Neural cell (in vitro differentiated cells): ENCODE measurements around the gene CD164L2. TPM values are rescaled to one million over a fixed set of nuclear protein-coding genes. Genes with fewer than 3 reads are reported as not detected.

ENCODE experiments used
- H2AFZ ChIP-seq: fragments of 200-600, 300-800 bp; sonication (generic), shearing (Covaris generic); 2 replicates; pipeline ENCODE4 v1.6.0; 2014; ENCODE audit warnings: low read depth, mild to moderate bottlenecking, antibody characterized with exemption, low read length, moderate library complexity
- H3F3A ChIP-seq: fragments of 200-600 bp; shearing (Covaris generic); 2 replicates; pipeline ENCODE4 v1.6.1; 2016; ENCODE audit warnings: mild to moderate bottlenecking, moderate library complexity, mixed read lengths, antibody characterized with exemption, low read length; ENCODE audit not compliant: insufficient read depth, poor library complexity, severe bottlenecking
- H3K27ac ChIP-seq: fragments of 200-600, 300-800 bp; sonication (generic), shearing (Covaris generic); 2 replicates; pipeline ENCODE4 v1.5.1; 2014; ENCODE audit warnings: mild to moderate bottlenecking, low read length, moderate library complexity
- H3K27me3 ChIP-seq: fragments of 300-800, 200-600 bp; sonication (generic), shearing (Covaris generic); 2 replicates; pipeline ENCODE4 v1.6.0; 2014; ENCODE audit warnings: mild to moderate bottlenecking, low read depth, low read length, moderate library complexity; ENCODE audit not compliant: insufficient read depth
- H3K36me3 ChIP-seq: fragments of 300-800, 200-600 bp; sonication (generic), shearing (Covaris generic); 2 replicates; pipeline ENCODE4 v1.5.1; 2014; ENCODE audit warnings: mild to moderate bottlenecking, antibody characterized with exemption, low read length, moderate library complexity; ENCODE audit not compliant: insufficient read depth
- H3K4me2 ChIP-seq: fragments of 300-800, 200-600 bp; sonication (generic), shearing (Covaris generic); 2 replicates; pipeline ENCODE4 v1.6.0; 2014; ENCODE audit warnings: mild to moderate bottlenecking, low read length
- H3K4me3 ChIP-seq: fragments of 300-800, 200-600 bp; sonication (generic), shearing (Covaris generic); 2 replicates; pipeline ENCODE4 v1.5.1; 2014; ENCODE audit warnings: mild to moderate bottlenecking, low read length, moderate library complexity
- H3K79me2 ChIP-seq: fragments of 200-600 bp; shearing (Covaris generic); replicated peaks from 2 replicates; pipeline ENCODE4 v1.6.0; 2014; ENCODE audit warnings: mild to moderate bottlenecking, low read length, moderate library complexity; ENCODE audit not compliant: insufficient read depth
- H3K9ac ChIP-seq: fragments of 300-800, 200-600 bp; sonication (generic), shearing (Covaris generic); 2 replicates; pipeline ENCODE4 v1.6.1; 2016; ENCODE audit warnings: mild to moderate bottlenecking, low read length, mixed read lengths
- H3K9me2 ChIP-seq: fragments of 200-600 bp; shearing (Covaris generic); 2 replicates; pipeline ENCODE4 v1.6.1; 2016; ENCODE audit warnings: mild to moderate bottlenecking, low read length, mixed read lengths; ENCODE audit not compliant: insufficient read depth
- H3K9me3 ChIP-seq: fragments of 200-600, 300-800 bp; sonication (generic), shearing (Covaris generic); 2 replicates; pipeline ENCODE4 v1.6.1; 2016; ENCODE audit warnings: mild to moderate bottlenecking, mixed run types, low read length, moderate library complexity, mixed read lengths
- H4K20me1 ChIP-seq: fragments of 200-600 bp; shearing (Covaris generic); 2 replicates; pipeline ENCODE4 v1.6.1; 2016; ENCODE audit warnings: mild to moderate bottlenecking, mixed run types; ENCODE audit not compliant: insufficient read depth
- EP300 ChIP-seq: fragments of 450-650 bp; conservative IDR thresholded peaks from 2 replicates; pipeline ENCODE4 v1.6.1; 2014; ENCODE audit warnings: antibody characterized with exemption, mild to moderate bottlenecking, moderate library complexity; ENCODE audit not compliant: poor library complexity, severe bottlenecking
- EZH2 ChIP-seq: fragments of 200-600, 300-800 bp; shearing (Covaris generic), sonication (generic); IDR thresholded peaks from 2 replicates; pipeline ENCODE4 v1.6.1; 2014; ENCODE audit warnings: antibody characterized with exemption, low read length, borderline replicate concordance, mild to moderate bottlenecking; ENCODE audit not compliant: insufficient read depth, poor library complexity, severe bottlenecking
- MXI1 ChIP-seq: fragments of 450-650 bp; conservative IDR thresholded peaks from 2 replicates; pipeline ENCODE4 v1.6.1; 2014; ENCODE audit warnings: antibody characterized with exemption, mild to moderate bottlenecking; ENCODE audit not compliant: poor library complexity, severe bottlenecking
- POLR2AphosphoS5 ChIP-seq: IDR thresholded peaks from 2 replicates; pipeline ENCODE4 v1.6.1; 2012
- RAD21 ChIP-seq: fragments of 450-650 bp; conservative IDR thresholded peaks from 2 replicates; pipeline ENCODE4 v1.6.1; 2014; ENCODE audit warnings: antibody characterized with exemption, mild to moderate bottlenecking, moderate library complexity
- SMC3 ChIP-seq: fragments of 450-650 bp; conservative IDR thresholded peaks from 2 replicates; pipeline ENCODE4 v1.6.1; 2014; ENCODE audit warnings: antibody characterized with exemption, mild to moderate bottlenecking, moderate library complexity; ENCODE audit not compliant: poor library complexity
- TAF1 ChIP-seq: IDR thresholded peaks from 2 replicates; pipeline ENCODE4 v1.6.1; 2012; ENCODE audit warnings: low read depth
- polyA plus RNA-seq: library from polyadenylated mRNA; depleted of rRNA; stranded (reverse); fragments of >200 nt; gene quantifications from 2 replicates; pipeline ENCODE4 v1.2.3, GENCODE V29; 2014
- TF ChIP-seq, protein P1 (sequence below): fragments of 450-650 bp; IDR thresholded peaks from 2 replicates; pipeline ENCODE4 v1.5.1; 2014; ENCODE audit warnings: antibody characterized with exemption, mild to moderate bottlenecking, moderate library complexity; ENCODE audit not compliant: poor library complexity, severe bottlenecking
- TF ChIP-seq, protein P2 (sequence below): IDR thresholded peaks from 2 replicates; pipeline ENCODE4 v1.6.1; 2012; ENCODE audit warnings: borderline replicate concordance

The CD164L2 gene
- polyA plus RNA-seq, 1 donor from 2014 or later: not detected

DNA sequence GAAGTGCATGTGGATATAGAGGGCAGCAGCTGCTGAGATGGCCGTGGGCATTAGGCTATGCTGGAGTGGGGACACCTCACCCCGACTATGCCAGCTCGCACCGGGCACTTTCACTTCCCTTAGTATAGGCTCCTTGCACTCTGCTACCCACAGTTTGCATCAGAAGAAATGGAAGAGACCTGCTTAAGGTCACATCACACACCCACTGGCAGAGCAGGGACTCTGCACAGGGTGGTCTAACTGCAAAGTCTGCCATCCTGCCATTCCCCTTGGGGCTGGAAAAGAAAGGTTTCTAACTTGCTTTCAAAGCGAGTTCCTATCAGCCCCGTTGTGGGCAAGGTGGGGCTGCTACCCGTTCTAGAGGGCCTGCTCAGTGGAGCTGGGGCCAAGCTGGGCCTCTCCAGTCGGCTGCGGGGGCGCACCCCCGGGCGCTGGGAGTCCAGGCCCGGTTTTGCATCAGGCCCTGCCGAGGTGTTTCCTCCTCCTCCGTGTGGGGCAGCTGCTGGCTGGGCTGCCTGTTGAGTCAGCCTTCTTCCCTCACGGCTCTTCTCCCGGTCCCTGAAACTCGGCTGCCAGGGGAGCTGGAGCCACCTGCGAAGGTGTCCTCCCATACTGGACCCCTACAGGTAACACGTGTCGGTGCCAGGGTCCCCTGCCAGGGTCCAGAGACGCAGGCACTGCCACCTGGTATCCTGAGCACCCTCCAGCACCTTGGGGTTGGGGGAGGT, 41.4 kb downstream of the CD164L2 start, which contains the start of gene SYTL1:
TSS of gene SYTL1 (plus strand) at position 498 of the 728 bp plus-strand sequence. CDS start 3,313 bp downstream, outside the sequence.
- H2AFZ ChIP-seq: no peak within 1 kb of the TSS
- H3K27ac ChIP-seq: no peak within 1 kb of the TSS
- no peaks in the 10 kb centered on the region for H3K79me2 ChIP-seq
- H3K27me3 ChIP-seq: no peaks in the 10 kb centered on the region
- H4K20me1 ChIP-seq: no peaks in the 10 kb centered on the region
- no peaks in the 10 kb centered on the region for H3F3A ChIP-seq
- no peak within 1 kb of the TSS for H3K9ac ChIP-seq
- no peak for TF ChIP-seq EP300
- no peak for TF ChIP-seq EZH2
- TF ChIP-seq, protein P1, sequence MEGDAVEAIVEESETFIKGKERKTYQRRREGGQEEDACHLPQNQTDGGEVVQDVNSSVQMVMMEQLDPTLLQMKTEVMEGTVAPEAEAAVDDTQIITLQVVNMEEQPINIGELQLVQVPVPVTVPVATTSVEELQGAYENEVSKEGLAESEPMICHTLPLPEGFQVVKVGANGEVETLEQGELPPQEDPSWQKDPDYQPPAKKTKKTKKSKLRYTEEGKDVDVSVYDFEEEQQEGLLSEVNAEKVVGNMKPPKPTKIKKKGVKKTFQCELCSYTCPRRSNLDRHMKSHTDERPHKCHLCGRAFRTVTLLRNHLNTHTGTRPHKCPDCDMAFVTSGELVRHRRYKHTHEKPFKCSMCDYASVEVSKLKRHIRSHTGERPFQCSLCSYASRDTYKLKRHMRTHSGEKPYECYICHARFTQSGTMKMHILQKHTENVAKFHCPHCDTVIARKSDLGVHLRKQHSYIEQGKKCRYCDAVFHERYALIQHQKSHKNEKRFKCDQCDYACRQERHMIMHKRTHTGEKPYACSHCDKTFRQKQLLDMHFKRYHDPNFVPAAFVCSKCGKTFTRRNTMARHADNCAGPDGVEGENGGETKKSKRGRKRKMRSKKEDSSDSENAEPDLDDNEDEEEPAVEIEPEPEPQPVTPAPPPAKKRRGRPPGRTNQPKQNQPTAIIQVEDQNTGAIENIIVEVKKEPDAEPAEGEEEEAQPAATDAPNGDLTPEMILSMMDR: no peak
- TF ChIP-seq, protein P2, sequence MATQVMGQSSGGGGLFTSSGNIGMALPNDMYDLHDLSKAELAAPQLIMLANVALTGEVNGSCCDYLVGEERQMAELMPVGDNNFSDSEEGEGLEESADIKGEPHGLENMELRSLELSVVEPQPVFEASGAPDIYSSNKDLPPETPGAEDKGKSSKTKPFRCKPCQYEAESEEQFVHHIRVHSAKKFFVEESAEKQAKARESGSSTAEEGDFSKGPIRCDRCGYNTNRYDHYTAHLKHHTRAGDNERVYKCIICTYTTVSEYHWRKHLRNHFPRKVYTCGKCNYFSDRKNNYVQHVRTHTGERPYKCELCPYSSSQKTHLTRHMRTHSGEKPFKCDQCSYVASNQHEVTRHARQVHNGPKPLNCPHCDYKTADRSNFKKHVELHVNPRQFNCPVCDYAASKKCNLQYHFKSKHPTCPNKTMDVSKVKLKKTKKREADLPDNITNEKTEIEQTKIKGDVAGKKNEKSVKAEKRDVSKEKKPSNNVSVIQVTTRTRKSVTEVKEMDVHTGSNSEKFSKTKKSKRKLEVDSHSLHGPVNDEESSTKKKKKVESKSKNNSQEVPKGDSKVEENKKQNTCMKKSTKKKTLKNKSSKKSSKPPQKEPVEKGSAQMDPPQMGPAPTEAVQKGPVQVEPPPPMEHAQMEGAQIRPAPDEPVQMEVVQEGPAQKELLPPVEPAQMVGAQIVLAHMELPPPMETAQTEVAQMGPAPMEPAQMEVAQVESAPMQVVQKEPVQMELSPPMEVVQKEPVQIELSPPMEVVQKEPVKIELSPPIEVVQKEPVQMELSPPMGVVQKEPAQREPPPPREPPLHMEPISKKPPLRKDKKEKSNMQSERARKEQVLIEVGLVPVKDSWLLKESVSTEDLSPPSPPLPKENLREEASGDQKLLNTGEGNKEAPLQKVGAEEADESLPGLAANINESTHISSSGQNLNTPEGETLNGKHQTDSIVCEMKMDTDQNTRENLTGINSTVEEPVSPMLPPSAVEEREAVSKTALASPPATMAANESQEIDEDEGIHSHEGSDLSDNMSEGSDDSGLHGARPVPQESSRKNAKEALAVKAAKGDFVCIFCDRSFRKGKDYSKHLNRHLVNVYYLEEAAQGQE: no peak
- no peak for TF ChIP-seq SMC3
- no peak for TF ChIP-seq MXI1
- no peak for TF ChIP-seq TAF1
- no peak for TF ChIP-seq RAD21
- no peak for TF ChIP-seq POLR2AphosphoS5
- no peak within 1 kb of the TSS for H3K4me2 ChIP-seq
- no peaks in the 10 kb centered on the region for H3K9me3 ChIP-seq
- no peak within 1 kb of the TSS for H3K4me3 ChIP-seq
- H3K9me2 ChIP-seq: no peaks in the 10 kb centered on the region
- no peaks in the 10 kb centered on the region for H3K36me3 ChIP-seq

DNA sequence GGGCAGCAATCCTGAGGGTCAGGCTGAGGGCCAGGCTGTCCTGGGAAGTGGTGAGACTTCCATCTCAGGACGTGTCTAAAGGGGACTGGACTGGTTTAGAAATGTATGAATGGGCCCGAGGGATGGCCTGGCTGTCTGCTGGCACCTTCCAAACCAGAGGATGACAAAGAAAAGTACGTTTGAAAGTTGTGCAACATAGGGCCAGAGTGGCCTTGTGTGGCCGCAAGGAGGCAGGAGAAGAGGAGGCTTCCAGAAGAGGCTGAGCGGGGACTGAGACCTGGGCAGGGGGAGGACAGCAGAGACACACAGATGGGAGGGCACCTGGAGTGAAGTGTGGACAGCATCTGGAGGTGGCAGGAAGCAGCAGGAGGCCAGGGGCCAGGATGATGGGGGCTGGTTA, 43.9 kb downstream of the CD164L2 start:
- no peak overlapping the region for H3K4me3 ChIP-seq
- no peak overlapping the region for H3K4me2 ChIP-seq
- no peak overlapping the region for H2AFZ ChIP-seq
- no peaks in the 10 kb centered on the region for H3K9me3 ChIP-seq
- H3K9ac ChIP-seq: no peak overlapping the region
- TF ChIP-seq EP300 (no peak), POLR2AphosphoS5 (no peak), TAF1 (no peak), RAD21 (no peak), EZH2 (no peak), MXI1 (no peak), SMC3 (no peak)
- TF ChIP-seq, protein P1: no peak
- TF ChIP-seq, protein P2: no peak
- no peaks in the 10 kb centered on the region for H4K20me1 ChIP-seq
- no peaks in the 10 kb centered on the region for H3K27me3 ChIP-seq
- no peak overlapping the region for H3K27ac ChIP-seq
- H3K36me3 ChIP-seq: no peaks in the 10 kb centered on the region
- H3F3A ChIP-seq: no peaks in the 10 kb centered on the region
- no peaks in the 10 kb centered on the region for H3K79me2 ChIP-seq
- H3K9me2 ChIP-seq: no peaks in the 10 kb centered on the region
